Stomach smooth muscle (tissue), 2 donors: ENCODE measurements around the gene ETDC.
"Not testable (repeated sequence)": the region's sequence is repeated elsewhere in the genome, so short reads cannot be mapped to it uniquely, and the experiment has no call there.

ENCODE experiments used
- H3K27ac ChIP-seq: one replicate; pipeline ENCODE4 v1.7.0; 2013; ENCODE audit warnings: mild to moderate bottlenecking, low read length, inconsistent platforms
- H3K27me3 ChIP-seq, 2 donors: one replicate each; pipeline ENCODE4 v1.7.0; 2013; ENCODE audit warnings: low read length in 2 of 2; ENCODE audit not compliant: insufficient read depth in 2 of 2, control insufficient read depth in 1 of 2
- H3K36me3 ChIP-seq, 2 donors: one replicate each; pipeline ENCODE4 v1.7.0; 2013; ENCODE audit warnings: low read length in 2 of 2; ENCODE audit not compliant: control insufficient read depth in 2 of 2, insufficient read depth in 2 of 2
- H3K4me1 ChIP-seq: one replicate; pipeline ENCODE4 v1.7.0; 2013; ENCODE audit warnings: low read length; ENCODE audit not compliant: control insufficient read depth, insufficient read depth
- H3K4me3 ChIP-seq, 2 donors: one replicate each; pipeline ENCODE4 v1.7.0; 2013; ENCODE audit warnings: low read length in 2 of 2
- H3K9ac ChIP-seq, 2 donors: one replicate each; pipeline ENCODE4 v1.7.0; 2013; ENCODE audit warnings: low read length in 2 of 2, mild to moderate bottlenecking in 1 of 2
- H3K9me3 ChIP-seq, 2 donors: one replicate each; pipeline ENCODE4 v1.7.0; 2013; ENCODE audit warnings: low read length in 2 of 2; ENCODE audit not compliant: control insufficient read depth in 2 of 2
- donor health status: healthy.
- donor health status: Pancreatic carcinoma.

The ETDC gene

GRCh38 chrX:135309430-135309923 lies at the start of gene ETDC:
Gene ETDC (plus strand): TSS chrX:135309480. CDS start chrX:135309480, 0 bp downstream.
- Histone ChIP-seq H3K4me1 (no peaks in the 10 kb centered on the region), H3K9me3 (no peaks in the 10 kb centered on the region), H3K9ac (no peak within 1 kb of the TSS), H3K36me3 (no peaks in the 10 kb centered on the region), H3K27me3 (no peaks in the 10 kb centered on the region), H3K4me3 (no peak within 1 kb of the TSS), H3K27ac (no peak within 1 kb of the TSS)

- not testable (repeated sequence) for H3K4me1 ChIP-seq, H3K27ac ChIP-seq, H3K36me3 ChIP-seq, H3K27me3 ChIP-seq, H3K9ac ChIP-seq, H3K4me3 ChIP-seq, H3K9me3 ChIP-seq
These were observed 48.3 kb upstream of the ETDC start for GRCh38 chrX:135260976-135261375.

GRCh38 chrX:135263376-135263775 lies 45.9 kb upstream of the ETDC start:
- not testable (repeated sequence) for H3K9ac ChIP-seq, H3K27ac ChIP-seq, H3K9me3 ChIP-seq, H3K36me3 ChIP-seq, H3K4me1 ChIP-seq, H3K4me3 ChIP-seq, H3K27me3 ChIP-seq

- Histone ChIP-seq H3K27ac (no peak overlapping the region), H3K9ac (no peak overlapping the region), H3K4me3 (no peak overlapping the region), H3K4me1 (no peaks in the 10 kb centered on the region), H3K36me3 (no peaks in the 10 kb centered on the region), H3K9me3 (peaks cover 0 to 3% of the 10 kb centered on the region in 2 donors), H3K27me3 (no peaks in the 10 kb centered on the region)
These were observed 45.1 kb upstream of the ETDC start for GRCh38 chrX:135264206-135264605.

- H3K9me3 ChIP-seq = peaks cover 0 to 3% of the 10 kb centered on the region in 2 donors
- no peaks in the 10 kb centered on the region for H3K27me3 ChIP-seq
- no peaks in the 10 kb centered on the region for H3K4me1 ChIP-seq
- H3K4me3 ChIP-seq = no peak overlapping the region
- H3K27ac ChIP-seq = no peak overlapping the region
- H3K9ac ChIP-seq = no peak overlapping the region
- no peaks in the 10 kb centered on the region for H3K36me3 ChIP-seq
These were observed 36.1 kb upstream of the ETDC start for GRCh38 chrX:135273162-135273561.

- no peaks in the 10 kb centered on the region for H3K36me3 ChIP-seq
- no peaks in the 10 kb centered on the region for H3K4me1 ChIP-seq
- no peak overlapping the region for H3K4me3 ChIP-seq
- H3K27me3 ChIP-seq = no peaks in the 10 kb centered on the region
- H3K9ac ChIP-seq = no peak overlapping the region
- H3K9me3 ChIP-seq = peaks cover 0 to 3% of the 10 kb centered on the region in 2 donors
- no peak overlapping the region for H3K27ac ChIP-seq
These were observed 33.3 kb upstream of the ETDC start for GRCh38 chrX:135275973-135276372.

GRCh38 chrX:135287266-135287823 lies 21.9 kb upstream of the ETDC start:
- Histone ChIP-seq H3K36me3 (peaks cover 0 to 11% of the 10 kb centered on the region in 2 donors), H3K4me3 (no peak overlapping the region), H3K4me1 (no peaks in the 10 kb centered on the region), H3K27me3 (no peaks in the 10 kb centered on the region), H3K9ac (no peak overlapping the region), H3K9me3 (peaks cover 21 to 42% of the 10 kb centered on the region in 2 donors), H3K27ac (no peak overlapping the region)

- H3K27me3 ChIP-seq = peaks cover 0 to 2% of the 10 kb centered on the region in 2 donors
- peak overlapping the region in 1 of 2 donors; percentile 38 for H3K9ac ChIP-seq
- H3K4me3 ChIP-seq = peak overlapping the region; percentile 55 to 69
These were observed 13.9 kb upstream of the ETDC start for GRCh38 chrX:135295238-135295943.

GRCh38 chrX:135295944-135296305 lies 13.4 kb upstream of the ETDC start:
- Histone ChIP-seq H3K36me3 (no peaks in the 10 kb centered on the region), H3K9ac (peak overlapping the region in 1 of 2 donors; percentile 38), H3K27ac (no peak overlapping the region), H3K9me3 (no peaks in the 10 kb centered on the region), H3K4me3 (peak overlapping the region; percentile 55 to 69), H3K4me1 (no peaks in the 10 kb centered on the region), H3K27me3 (peaks cover 0 to 2% of the 10 kb centered on the region in 2 donors)

More at GRCh38 chrX:135295238-135295943, 13.9 kb upstream of the ETDC start:
- H3K27ac ChIP-seq = no peak overlapping the region
- no peaks in the 10 kb centered on the region for H3K36me3 ChIP-seq
- H3K4me1 ChIP-seq = no peaks in the 10 kb centered on the region
- no peaks in the 10 kb centered on the region for H3K9me3 ChIP-seq

GRCh38 chrX:135302269-135302873 lies 6.9 kb upstream of the ETDC start:
- Histone ChIP-seq H3K36me3 (no peaks in the 10 kb centered on the region), H3K4me3 (no peak overlapping the region), H3K4me1 (no peaks in the 10 kb centered on the region), H3K27me3 (peaks cover 0 to 4% of the 10 kb centered on the region in 2 donors), H3K27ac (no peak overlapping the region), H3K9ac (no peak overlapping the region), H3K9me3 (no peaks in the 10 kb centered on the region)

- Histone ChIP-seq H3K27ac (no peak overlapping the region), H3K27me3 (peaks cover 0 to 4% of the 10 kb centered on the region in 2 donors), H3K36me3 (no peaks in the 10 kb centered on the region), H3K4me3 (no peak overlapping the region), H3K4me1 (no peaks in the 10 kb centered on the region), H3K9me3 (no peaks in the 10 kb centered on the region), H3K9ac (no peak overlapping the region)
These were observed 4.5 kb upstream of the ETDC start for GRCh38 chrX:135304741-135305140.
